Activated CD8-positive, alpha-beta memory T cell treated with anti-CD3 and anti-CD28 coated beads, Interleukin-2, amount 50 U/mL, for 24 hours (primary cell): ENCODE measurements around the gene ORAI2.
"Not testable (repeated sequence)": the region's sequence is repeated elsewhere in the genome, so short reads cannot be mapped to it uniquely, and the experiment has no call there.

Experiments used
- DNase-seq: peaks from one replicate; pipeline ENCODE4 v3.0.0-alpha.2; 2020; ENCODE audit errors: extremely low read depth

Gene ORAI2

DNA sequence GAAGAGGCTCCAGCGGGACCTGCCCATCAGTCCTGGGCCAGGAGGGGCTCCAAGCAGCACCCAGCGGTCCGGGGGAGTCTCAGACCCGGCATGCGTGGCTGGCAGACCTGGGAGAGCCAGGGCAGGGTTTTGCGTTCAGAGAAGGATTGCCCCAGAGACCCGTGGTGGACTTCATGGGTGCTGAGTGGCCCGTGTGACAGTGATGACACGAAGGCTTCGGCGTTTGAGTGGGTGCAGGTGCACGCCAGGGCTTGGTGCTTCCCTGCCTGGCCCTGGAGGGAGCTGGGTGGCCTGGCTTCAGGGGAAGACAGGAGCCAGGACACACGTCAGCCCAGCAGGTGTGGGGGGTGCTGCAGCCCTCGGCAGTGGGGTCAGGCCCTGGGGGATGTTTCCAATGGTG lies 13.9 kb downstream of the ORAI2 start:
- no peak for DNase-seq

GRCh38 chr7:102449136-102449535 lies 15.8 kb downstream of the ORAI2 start:
- DNase-seq, result no peak

DNA sequence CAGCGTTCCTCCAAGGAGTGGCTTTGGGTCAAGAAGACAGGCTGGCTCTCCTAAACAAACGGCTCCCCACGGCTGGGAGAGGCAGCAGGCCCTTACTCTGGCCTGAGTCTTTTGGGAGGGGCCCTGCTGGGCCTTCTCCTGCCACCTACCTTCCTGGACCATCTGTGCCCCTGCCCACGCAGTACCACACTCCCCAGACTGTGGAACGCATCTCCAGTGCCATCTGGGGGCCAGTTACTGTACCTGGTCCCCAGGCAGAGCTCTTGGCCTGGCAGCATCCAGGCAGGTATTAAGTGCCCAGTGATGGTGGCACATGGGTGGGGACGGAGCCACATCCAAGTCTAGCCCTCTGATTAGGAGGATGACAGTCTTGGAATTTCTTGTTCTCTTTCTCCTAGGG lies 16.9 kb downstream of the ORAI2 start:
- no peak for DNase-seq

- DNase-seq, result no peak
Measured at GRCh38 chr7:102451371-102452054, 18.1 kb downstream of the ORAI2 start.

DNA sequence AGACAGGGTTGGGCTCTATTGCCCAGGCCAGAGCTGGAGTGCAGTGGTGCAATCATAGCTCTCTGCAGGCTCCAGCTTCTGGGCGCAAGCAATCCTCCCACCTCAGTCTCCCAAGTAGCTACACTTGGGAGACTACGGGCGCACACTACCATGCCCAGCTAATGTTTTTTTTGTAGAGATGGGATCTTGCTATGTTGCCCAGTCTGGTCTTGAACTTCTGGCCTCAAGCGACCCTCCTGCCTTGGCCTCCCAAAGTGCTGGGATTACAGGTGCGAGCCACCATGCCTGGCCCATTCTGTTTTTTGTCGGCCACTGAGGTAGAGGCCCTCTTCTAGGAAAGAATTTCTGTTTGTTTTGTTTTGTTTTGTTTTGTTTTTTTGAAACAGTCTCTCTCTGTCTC lies 19.1 kb downstream of the ORAI2 start:
- no peak for DNase-seq

GRCh38 chr7:102453319-102453718 lies 19.9 kb downstream of the ORAI2 start:
- no peak for DNase-seq

DNA sequence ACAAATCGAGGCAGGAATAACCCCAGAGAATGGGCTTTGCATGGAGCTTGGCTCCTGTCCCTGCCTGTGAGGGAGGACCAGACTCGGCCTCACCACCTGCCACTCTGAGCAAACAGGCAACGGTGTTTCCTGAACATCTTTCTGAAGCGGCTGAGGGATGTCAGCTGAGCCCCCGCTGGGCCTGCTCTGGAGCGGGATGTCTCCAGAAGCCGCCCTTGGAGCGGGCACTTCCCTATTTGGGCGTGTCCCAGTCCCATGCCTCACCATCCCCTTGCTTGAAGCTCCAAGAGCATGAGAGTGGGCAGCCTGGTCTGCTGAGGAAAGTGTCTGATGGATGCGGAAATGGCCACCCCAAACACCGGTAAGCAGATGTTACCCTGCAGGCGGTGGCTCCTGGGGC lies 21.1 kb downstream of the ORAI2 start:
- DNase-seq, result no peak

DNA sequence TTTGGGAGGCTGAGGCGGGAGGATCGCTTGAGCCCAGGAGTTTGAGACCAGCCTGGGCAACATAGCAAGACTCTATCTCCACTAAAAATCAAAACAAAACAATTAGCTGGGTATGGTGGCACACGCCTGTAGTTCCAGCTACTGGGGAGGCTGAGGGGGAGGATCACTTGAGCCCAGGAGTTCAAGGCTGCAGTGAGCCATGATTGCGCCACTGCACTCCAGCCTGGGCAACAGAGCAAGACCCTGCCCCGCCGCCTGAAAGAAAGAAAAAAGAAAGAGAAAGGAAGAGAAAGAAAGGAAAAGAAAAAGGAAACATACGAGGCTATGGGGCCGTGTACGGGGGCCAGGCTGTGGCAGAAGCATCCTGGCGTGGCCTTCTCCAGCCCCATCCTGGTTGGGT lies 21.6 kb downstream of the ORAI2 start:
- not testable (repeated sequence) for DNase-seq

- DNase-seq, result no peak
Measured at GRCh38 chr7:102455596-102455995, 22.2 kb downstream of the ORAI2 start.

DNA sequence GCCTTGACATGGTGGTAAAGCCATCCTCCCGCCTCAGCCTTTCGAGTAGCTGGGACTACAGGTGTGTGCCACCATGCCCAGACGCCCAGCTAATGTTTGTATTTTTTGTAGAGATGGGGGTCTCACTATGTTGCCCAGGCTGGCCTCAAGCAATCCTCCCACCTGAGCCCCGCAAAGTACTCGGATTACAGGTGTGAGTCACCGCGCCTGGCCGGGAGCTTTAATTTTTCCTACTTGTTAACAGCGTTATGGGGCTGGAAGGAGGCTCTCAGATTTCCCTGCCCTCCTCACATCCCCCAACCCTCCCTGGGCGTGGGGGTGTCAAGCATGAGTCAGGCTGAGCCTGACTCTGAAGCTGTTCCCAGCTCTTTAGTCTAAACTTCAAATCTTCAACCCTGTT lies 23.0 kb downstream of the ORAI2 start:
- DNase-seq, result no peak

- no peak for DNase-seq
Measured at GRCh38 chr7:102457352-102457924, 24.1 kb downstream of the ORAI2 start.

GRCh38 chr7:102459221-102459844 lies 26.0 kb downstream of the ORAI2 start:
- DNase-seq, result no peak

DNA sequence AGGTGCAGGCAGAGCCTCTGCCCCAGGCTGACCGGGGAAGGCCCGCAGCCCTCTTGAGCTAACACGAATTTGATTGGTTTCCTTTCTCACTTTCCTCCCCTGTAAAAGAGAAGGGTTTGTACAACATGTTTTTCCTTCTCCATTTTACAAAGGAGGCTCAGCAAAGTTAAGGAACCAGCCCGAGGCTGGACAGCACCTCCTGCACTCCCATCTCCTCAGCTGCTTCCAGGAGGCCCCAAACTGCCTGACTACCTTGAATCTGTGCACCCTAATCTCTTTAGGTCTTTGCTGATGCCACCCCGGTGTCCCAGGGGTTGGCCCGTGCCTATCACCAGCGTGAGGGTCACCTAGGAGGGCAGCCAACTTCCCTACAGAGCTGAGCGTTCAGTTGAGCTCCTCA lies 27.1 kb downstream of the ORAI2 start:
- no peak for DNase-seq

- no peak for DNase-seq
Measured at GRCh38 chr7:102463841-102464576, 30.6 kb downstream of the ORAI2 start.

- peak; percentile 86 for DNase-seq
Measured at GRCh38 chr7:102464577-102465280, 31.4 kb downstream of the ORAI2 start, which contains the start of the genes ALKBH4 and LRWD1. TSS of gene ALKBH4 (minus strand) at chr7:102464863. CDS start at chr7:102464836, 27 bp downstream. TSS of gene LRWD1 (plus strand) at chr7:102464984. CDS start at chr7:102465081, 97 bp downstream.

- DNase-seq, result no peak
Measured at GRCh38 chr7:102466097-102466496, 32.7 kb downstream of the ORAI2 start.

DNA sequence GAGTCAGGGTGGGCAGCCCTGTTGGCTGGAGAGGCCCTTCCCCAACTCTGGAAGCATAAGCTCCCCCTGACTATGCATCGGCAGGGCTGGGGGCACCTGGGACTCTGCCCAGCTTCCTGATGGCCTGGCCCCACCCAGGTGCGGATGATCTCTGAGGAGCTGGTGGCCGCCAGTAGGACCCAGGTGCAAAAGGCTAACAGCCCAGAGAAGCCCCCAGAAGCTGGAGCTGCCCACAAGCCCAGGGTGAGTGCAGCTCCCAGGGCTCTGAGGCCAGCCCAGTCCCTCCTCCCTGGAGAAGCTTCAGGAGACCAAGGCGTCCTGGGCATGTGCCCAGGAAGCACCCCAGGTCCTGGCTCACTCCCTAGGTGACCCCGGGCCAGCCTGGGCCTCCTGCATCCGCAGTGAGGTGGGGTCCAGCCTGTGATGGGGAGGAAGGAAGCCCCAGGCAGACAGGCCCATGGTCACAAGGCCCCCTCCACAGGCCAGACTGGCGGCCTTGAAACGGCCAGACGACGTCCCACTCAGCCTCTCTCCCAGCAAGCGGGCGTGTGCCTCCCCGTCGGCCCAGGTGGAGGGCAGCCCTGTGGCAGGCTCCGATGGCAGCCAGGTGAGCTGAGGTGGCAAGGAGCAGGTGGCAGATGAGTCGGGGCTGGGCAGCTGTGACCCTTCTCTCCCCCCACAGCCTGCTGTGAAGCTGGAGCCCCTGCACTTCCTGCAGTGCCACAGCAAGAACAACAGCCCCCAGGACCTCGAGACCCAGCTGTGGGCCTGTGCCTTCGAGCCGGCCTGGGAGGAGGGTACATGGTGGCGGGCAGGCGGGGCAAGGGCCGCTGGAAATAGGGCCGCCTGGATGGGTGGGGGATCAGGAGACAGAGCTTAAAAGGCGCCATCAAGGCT lies 34.5 kb downstream of the ORAI2 start:
- DNase-seq, result no peak

DNA sequence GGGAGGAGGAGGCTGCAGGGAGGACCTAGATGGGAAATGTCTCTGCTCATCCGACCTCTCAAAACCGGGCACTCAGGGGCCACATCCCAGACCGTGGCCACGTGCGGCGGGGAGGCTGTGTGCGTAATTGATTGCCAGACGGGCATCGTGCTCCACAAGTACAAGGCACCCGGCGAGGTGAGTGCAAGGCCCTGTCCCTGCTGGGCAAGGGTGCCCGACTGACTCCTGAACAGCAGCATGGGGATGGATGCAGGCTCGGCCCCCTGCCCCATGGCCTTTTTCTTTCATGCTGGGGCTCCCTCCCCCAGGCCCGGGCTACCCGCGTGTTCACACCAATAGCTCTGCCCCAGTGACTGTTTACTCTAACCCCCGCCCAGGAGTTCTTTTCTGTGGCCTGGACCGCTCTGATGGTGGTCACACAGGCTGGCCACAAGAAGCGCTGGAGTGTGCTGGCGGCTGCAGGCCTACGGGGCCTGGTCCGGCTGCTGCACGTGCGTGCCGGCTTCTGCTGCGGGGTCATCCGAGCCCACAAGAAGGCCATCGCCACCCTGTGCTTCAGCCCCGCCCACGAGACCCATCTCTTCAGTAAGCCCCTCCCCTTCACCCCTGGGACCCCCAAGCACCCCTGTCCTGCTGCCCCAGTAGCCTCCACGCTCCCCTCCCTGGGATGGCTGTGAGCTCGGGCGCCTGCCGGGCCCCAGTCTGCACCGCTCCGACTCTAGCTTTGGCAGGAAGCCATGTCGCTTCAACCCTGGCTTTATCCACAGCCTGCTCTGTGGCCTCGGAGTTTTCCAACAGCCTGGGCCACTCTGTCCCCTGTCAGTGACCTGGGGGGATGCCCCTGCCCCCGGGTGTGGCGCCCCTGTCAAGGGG lies 35.3 kb downstream of the ORAI2 start:
- DNase-seq, result no peak

GRCh38 chr7:102469351-102469971 lies 36.1 kb downstream of the ORAI2 start:
- DNase-seq, result no peak
